Measurements from ENCODE around the gene GSTM2.

GSTM2 gene

GRCh38 chr1:109628540-109629321 is 39.1 kb upstream of the GSTM2 start (continued):
- TF ChIP-seq PRDM10 (tag by site-specific recombination; IDR thresholded peaks at IDR 0.05): no peak
- TF ChIP-seq FEZF1 (tag by site-specific recombination; IDR thresholded peaks at IDR 0.05): no peak

- TF ChIP-seq SCRT2 (tag by site-specific recombination; IDR thresholded peaks at IDR 0.05) (peak; percentile 96), IKZF3 (tag by site-specific recombination; IDR thresholded peaks at IDR 0.05) (no peak), SCRT1 (tag by site-specific recombination; IDR thresholded peaks at IDR 0.05; ENCODE audit: borderline replicate concordance) (peak; percentile 91)
- CTCF ChIA-PET: interaction anchor here (0.6 to 5.8 kb wide), 13 partner anchors 11 to 405 kb away, joined by 3 to 63 read pairs (median 6); partner anchors contain the start of genes GNAI3 and STRIP1
- Histone ChIP-seq H3K4me3 (ENCODE audit: low read depth, low read length) (no peak overlapping the region), H3K4me1 (ENCODE audit: control insufficient read depth, insufficient read depth, low read length) (no peaks in the 10 kb centered on the region), H3K27ac (ENCODE audit: extremely low read depth, low read depth, low read length) (no peak overlapping the region), H3K9me3 (ENCODE audit: control insufficient read depth, insufficient read depth, low read depth, low read length) (no peaks in the 10 kb centered on the region), H3K36me3 (ENCODE audit: control insufficient read depth in 2 of 2, insufficient read depth in 1 of 2, low read length in 2 of 2) (peaks cover 4 to 70% of the 10 kb centered on the region in 2 experiments; a peak in 2 of 3 replicates)
- POLR2A ChIA-PET: interaction anchor here (0.6 to 4.2 kb wide), 3 partner anchors 81 to 136 kb away, joined by 3 to 25 read pairs (median 7); partner anchors contain the start of genes CYB561D1 and GNAI3
These were observed 38.4 kb upstream of the GSTM2 start for GRCh38 chr1:109629372-109630030.

- ChIA-PET CTCF (interaction anchor here (0.5 to 5.8 kb wide), 17 partner anchors 10 to 404 kb away, joined by 3 to 63 read pairs (median 4); partner anchors contain the start of genes GNAI3 and STRIP1), POLR2A (interaction anchor here (0.5 to 4.2 kb wide), 3 partner anchors 82 to 694 kb away, joined by 5 to 25 read pairs (median 7); partner anchors contain the start of gene GNAI3)
- H3K9me3 ChIP-seq (ENCODE audit: control insufficient read depth, insufficient read depth, low read depth, low read length): no peaks in the 10 kb centered on the region
- TF ChIP-seq ZNF175 (tag by site-specific recombination; IDR thresholded peaks at IDR 0.05) (no peak), MYNN (tag by site-specific recombination; IDR thresholded peaks at IDR 0.05; ENCODE audit: borderline replicate concordance) (no peak), ZNF692 (tag by site-specific recombination; IDR thresholded peaks at IDR 0.05) (no peak)
- H3K36me3 ChIP-seq (ENCODE audit: control insufficient read depth in 2 of 2, insufficient read depth in 1 of 2, low read length in 2 of 2): peaks cover 4 to 67% of the 10 kb centered on the region in 2 experiments; a peak in 2 of 3 replicates
- H3K4me1 ChIP-seq (ENCODE audit: control insufficient read depth, insufficient read depth, low read length): no peaks in the 10 kb centered on the region
- H3K27ac ChIP-seq (ENCODE audit: extremely low read depth, low read depth, low read length): no peak overlapping the region
- H3K4me3 ChIP-seq (ENCODE audit: low read depth, low read length): no peak overlapping the region
These were observed 37.6 kb upstream of the GSTM2 start for GRCh38 chr1:109630081-109630897.

DNA sequence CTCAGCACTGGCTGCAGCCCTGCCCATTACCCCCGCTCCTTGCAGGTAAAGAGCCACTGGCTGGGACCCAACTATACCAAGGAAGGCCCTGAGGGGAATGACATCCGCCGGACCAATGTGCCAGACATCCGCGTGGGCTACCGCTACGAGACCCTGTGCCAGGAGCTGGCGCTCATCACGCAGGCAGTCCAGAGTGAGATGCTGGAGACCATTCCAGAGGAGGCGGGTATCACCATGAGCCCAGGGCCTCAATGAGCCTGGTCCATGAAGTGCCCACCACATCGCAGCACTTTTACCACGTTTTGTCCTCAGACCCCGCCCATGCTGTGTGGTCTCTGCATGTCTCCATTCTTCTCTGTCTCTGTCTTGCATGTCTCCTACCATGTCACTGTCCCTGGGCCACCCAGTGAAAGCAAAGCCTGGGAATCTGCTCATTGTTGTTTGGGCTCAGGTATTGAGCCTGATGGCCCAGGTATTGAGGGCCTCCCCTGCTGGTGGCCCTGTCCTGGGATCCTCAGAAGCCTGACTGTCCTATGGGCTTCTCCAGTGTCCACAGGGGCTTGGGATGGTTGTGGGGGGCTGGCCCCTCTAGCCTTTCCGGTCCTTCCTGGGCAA is 36.9 kb upstream of the GSTM2 start:
- H3K4me1 ChIP-seq (ENCODE audit: control insufficient read depth, insufficient read depth, low read length): no peaks in the 10 kb centered on the region
- ChIA-PET POLR2A (interaction anchor here (0.5 to 4.2 kb wide), 3 partner anchors 82 to 695 kb away, joined by 5 to 25 read pairs (median 7); partner anchors contain the start of gene GNAI3), CTCF (interaction anchor here (0.5 to 5.8 kb wide), 17 partner anchors 9 to 404 kb away, joined by 3 to 63 read pairs (median 4); partner anchors contain the start of genes GNAI3 and STRIP1)
- H3K9me3 ChIP-seq (ENCODE audit: control insufficient read depth, insufficient read depth, low read depth, low read length): no peaks in the 10 kb centered on the region
- TF ChIP-seq GLI2 (tag by site-specific recombination; IDR thresholded peaks at IDR 0.05; ENCODE audit: borderline replicate concordance, low read depth) (no peak), ZNF391 (tag by site-specific recombination; IDR thresholded peaks at IDR 0.05; ENCODE audit: borderline replicate concordance, low read depth) (no peak), ZNF530 (tag by site-specific recombination; IDR thresholded peaks at IDR 0.05; ENCODE audit: low read depth) (no peak)
- no peak overlapping the region for H3K4me3 ChIP-seq (ENCODE audit: low read depth, low read length)
- peaks cover 4 to 60% of the 10 kb centered on the region in 2 experiments; a peak in 2 of 3 replicates for H3K36me3 ChIP-seq (ENCODE audit: control insufficient read depth in 2 of 2, insufficient read depth in 1 of 2, low read length in 2 of 2)
- H3K27ac ChIP-seq (ENCODE audit: extremely low read depth, low read depth, low read length): no peak overlapping the region

Data from HEK293 (cell line).